Thyroid gland (tissue), 4 donors: ENCODE measurements around the gene FKBP1A. TPM values are rescaled to one million over a fixed set of nuclear protein-coding genes. Genes with fewer than 3 reads are reported as not detected.

Experiments
- DNase-seq, 2 donors: peaks; one replicate each; pipeline ENCODE4 v3.0.0-alpha.2; 2019
- H3K27ac ChIP-seq, 3 donors: fragments of 200-600 bp; sonication (generic); 1 replicate in 2 of 3; 2 replicates in 1 of 3; pipeline ENCODE4 v1.5.1; 2016 to 2019; ENCODE audit warnings: mild to moderate bottlenecking in 1 of 3, moderate library complexity in 1 of 3
- H3K27me3 ChIP-seq: fragments of 200-600 bp; sonication (generic); one replicate; pipeline ENCODE4 v1.5.1; 2019
- H3K36me3 ChIP-seq, 2 donors: fragments of 200-600 bp; sonication (generic); one replicate each; pipeline ENCODE4 v1.5.1; 2016 to 2019
- H3K4me1 ChIP-seq, 2 donors: fragments of 200-600 bp; sonication (generic); one replicate each; pipeline ENCODE4 v1.5.1; 2017 to 2019
- H3K4me3 ChIP-seq, 3 donors: fragments of 200-600 bp; sonication (generic); replicated peaks in 1 of 3; 1 replicate in 2 of 3; 2 replicates in 1 of 3; pipeline ENCODE4 v1.5.1; 2016; ENCODE audit warnings: mild to moderate bottlenecking in 1 of 3
- H3K9me3 ChIP-seq: fragments of 200-600 bp; sonication (generic); one replicate; pipeline ENCODE4 v1.5.1; 2017
- POLR2A ChIP-seq, 2 donors: fragments of 450-650 bp; IDR thresholded peaks; one replicate each; pipeline ENCODE4 v1.6.1; 2017; ENCODE audit warnings: antibody characterized with exemption in 2 of 2, mild to moderate bottlenecking in 2 of 2, moderate library complexity in 1 of 2
- WGBS, 2 donors: methylation state at CpG; one replicate each; pipeline ENCODE4 v1.1.5; 2017; 5-methylcytosine and 5-hydroxymethylcytosine counted together
- intact Hi-C: fragments of 100-400 bp; cut with DNase I; formaldehyde crosslinking; loops from one replicate; pipeline ENCODE4 v1.15.1; 2023
- total RNA-seq, 4 donors: library from RNA; depleted of rRNA; stranded (reverse); fragments of >200 nt; gene quantifications; one replicate each; pipeline ENCODE4 v1.2.3, GENCODE V29; 2016
- TF ChIP-seq, protein P1 (sequence below), 6 experiments: fragments of 200-600 bp in 3 of 6; fragments of 450-650 bp in 3 of 6; sonication (generic) in 3 of 6; IDR thresholded peaks; one replicate each; pipeline ENCODE4 v1.5.1; 2016 to 2019; ENCODE audit warnings: antibody characterized with exemption in 6 of 6, mild to moderate bottlenecking in 2 of 6, inconsistent platforms in 1 of 6, moderate library complexity in 1 of 6

Gene FKBP1A
- total RNA-seq, 4 donors from 2014 or later, result 142 to 272 (median 189) TPM

DNA sequence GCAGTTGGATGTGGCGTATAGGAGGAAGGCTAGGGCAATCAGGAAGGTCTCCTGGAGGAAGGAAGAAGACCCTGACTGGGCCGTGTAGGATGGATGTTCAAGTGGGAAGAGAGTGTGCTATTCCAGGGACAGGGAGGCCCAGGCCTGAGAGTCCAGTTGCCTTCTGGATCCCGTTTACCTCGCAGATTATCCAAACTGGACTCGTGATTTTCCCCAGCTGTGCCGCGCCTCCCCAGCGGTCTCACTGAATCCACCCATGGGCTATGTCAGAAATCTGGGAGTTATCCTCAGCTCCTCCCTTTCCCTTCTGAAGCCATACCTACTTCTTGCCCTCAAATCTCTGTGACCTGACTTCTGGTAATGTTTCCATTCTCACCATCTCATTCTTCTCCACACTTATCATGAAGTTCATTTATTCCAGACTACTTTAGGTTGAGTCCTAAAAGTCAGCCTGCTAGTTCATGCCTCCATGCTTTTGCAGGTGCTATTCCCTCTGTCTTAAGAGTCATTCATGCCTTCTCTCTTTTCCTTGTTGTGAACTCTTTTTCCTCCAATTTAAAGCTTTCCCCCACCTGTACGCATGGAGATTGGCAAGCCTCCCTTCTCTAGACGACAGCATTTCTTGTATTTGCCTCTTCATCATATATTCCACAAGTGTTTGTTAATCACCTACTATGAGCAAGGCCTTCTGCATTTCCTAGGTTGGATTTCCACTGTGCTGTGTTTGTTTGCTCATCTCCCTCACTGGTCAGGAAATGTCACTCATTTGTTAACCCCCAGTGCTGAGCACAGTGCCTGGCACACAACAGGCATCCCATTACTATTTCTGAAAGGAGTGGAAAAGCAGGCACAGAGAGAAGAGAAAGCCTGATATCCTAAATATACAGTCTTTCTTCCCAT is 66.6 kb downstream of the FKBP1A start:
- DNase-seq, result peak in 1 of 2 donors; percentile 19
- no peak for TF ChIP-seq POLR2A (IDR thresholded peaks at IDR 0.05)
- TF ChIP-seq, protein P1, sequence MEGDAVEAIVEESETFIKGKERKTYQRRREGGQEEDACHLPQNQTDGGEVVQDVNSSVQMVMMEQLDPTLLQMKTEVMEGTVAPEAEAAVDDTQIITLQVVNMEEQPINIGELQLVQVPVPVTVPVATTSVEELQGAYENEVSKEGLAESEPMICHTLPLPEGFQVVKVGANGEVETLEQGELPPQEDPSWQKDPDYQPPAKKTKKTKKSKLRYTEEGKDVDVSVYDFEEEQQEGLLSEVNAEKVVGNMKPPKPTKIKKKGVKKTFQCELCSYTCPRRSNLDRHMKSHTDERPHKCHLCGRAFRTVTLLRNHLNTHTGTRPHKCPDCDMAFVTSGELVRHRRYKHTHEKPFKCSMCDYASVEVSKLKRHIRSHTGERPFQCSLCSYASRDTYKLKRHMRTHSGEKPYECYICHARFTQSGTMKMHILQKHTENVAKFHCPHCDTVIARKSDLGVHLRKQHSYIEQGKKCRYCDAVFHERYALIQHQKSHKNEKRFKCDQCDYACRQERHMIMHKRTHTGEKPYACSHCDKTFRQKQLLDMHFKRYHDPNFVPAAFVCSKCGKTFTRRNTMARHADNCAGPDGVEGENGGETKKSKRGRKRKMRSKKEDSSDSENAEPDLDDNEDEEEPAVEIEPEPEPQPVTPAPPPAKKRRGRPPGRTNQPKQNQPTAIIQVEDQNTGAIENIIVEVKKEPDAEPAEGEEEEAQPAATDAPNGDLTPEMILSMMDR (IDR thresholded peaks at IDR 0.05), result no peak
- Histone ChIP-seq H3K9me3 (no peaks in the 10 kb centered on the region), H3K4me3 (peak overlapping the region in 2 of 3 donors; percentile 68 to 88), H3K27me3 (no peaks in the 10 kb centered on the region), H3K36me3 (no peaks in the 10 kb centered on the region), H3K4me1 (peaks cover 65 to 88% of the 10 kb centered on the region in 2 donors), H3K27ac (peak overlapping the region; percentile 95 to 99 (median 97))
- intact Hi-C loops, result no loop called here
- 46% methylated on average over 10 of the region's 10 CpGs for whole genome bisulfite sequencing, 2 donors

- peak; percentile 84 to 92 for TF ChIP-seq POLR2A (IDR thresholded peaks at IDR 0.05)
- TF ChIP-seq, protein P1 (IDR thresholded peaks at IDR 0.05), result peak in 3 of 6 experiments; percentile 26 to 39 (median 30)
- Histone ChIP-seq H3K27me3 (no peaks in the 10 kb centered on the region), H3K9me3 (no peaks in the 10 kb centered on the region), H3K36me3 (no peaks in the 10 kb centered on the region), H3K4me1 (peaks cover 59 to 84% of the 10 kb centered on the region in 2 donors), H3K4me3 (peak overlapping the region in 2 of 3 donors; percentile 68 to 88), H3K27ac (peak overlapping the region; percentile 95 to 99 (median 97))
- WGBS, 2 donors, result 0 to 1% methylated on average over 48 of the region's 56 CpGs
- intact Hi-C loops, result loop anchor here (2.0 kb wide), 1 partner anchor 67 kb away; the partner anchor contains the start of gene FKBP1A
- DNase-seq, result peak; percentile 97
Observed at GRCh38 chr20:1325173-1326030, 67.5 kb downstream of the FKBP1A start.

GRCh38 chr20:1324598-1325172 is 68.2 kb downstream of the FKBP1A start:
- intact Hi-C loops, result loop anchor here (2.0 kb wide), 1 partner anchor 68 kb away; the partner anchor contains the start of gene FKBP1A
- peak in 1 of 2 donors; percentile 8 for DNase-seq
- H3K4me1 ChIP-seq, result peaks cover 52 to 76% of the 10 kb centered on the region in 2 donors
- no peaks in the 10 kb centered on the region for H3K27me3 ChIP-seq
- H3K27ac ChIP-seq, result peak overlapping the region in 2 of 3 donors; percentile 95 to 99
- no peaks in the 10 kb centered on the region for H3K9me3 ChIP-seq
- 30 to 38% methylated on average over 15 of the region's 15 CpGs for WGBS, 2 donors
- peak overlapping the region in 1 of 3 donors; percentile 68 for H3K4me3 ChIP-seq
- TF ChIP-seq, protein P1 (IDR thresholded peaks at IDR 0.05), result no peak
- TF ChIP-seq POLR2A (IDR thresholded peaks at IDR 0.05), result no peak
- H3K36me3 ChIP-seq, result no peaks in the 10 kb centered on the region

DNA sequence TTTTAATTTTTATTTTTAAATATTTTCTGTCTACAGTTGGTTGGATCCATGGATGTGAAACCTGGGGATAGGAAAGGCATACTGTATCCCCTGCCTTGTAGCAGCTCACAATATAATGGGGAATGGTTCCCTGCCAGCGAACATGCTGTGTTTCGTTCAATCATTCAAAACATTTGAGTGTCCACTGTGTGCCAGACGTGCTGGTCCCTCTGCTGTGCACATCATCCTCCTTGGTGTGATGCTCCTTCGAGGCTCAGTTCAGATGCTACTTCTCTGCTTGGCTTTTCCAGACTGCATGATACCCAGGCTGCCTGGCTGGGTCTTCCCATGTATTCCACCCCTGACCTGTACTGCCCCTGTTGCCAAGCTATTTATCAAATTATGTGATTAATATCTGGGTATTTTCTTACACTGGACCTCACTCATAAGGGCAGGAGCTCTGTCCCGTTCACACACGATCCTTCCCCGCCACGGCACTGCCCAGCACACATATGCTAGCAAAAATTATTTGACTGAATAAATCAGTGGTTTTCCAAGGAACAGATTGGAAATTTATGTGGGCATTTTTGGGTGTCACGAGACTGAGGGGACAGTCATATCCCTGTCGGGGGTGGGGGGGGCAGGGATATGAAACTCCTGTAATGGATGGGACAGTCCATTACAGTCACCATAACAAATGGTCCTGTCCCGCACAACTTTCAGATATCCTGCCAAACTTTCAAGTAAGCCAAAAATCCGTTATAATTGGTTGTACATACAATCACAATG is 68.8 kb downstream of the FKBP1A start:
- DNase-seq, result peak in 1 of 2 donors; percentile 6
- no peak for TF ChIP-seq POLR2A (IDR thresholded peaks at IDR 0.05)
- TF ChIP-seq, protein P1 (IDR thresholded peaks at IDR 0.05), result no peak
- H3K27me3 ChIP-seq, result no peaks in the 10 kb centered on the region
- H3K27ac ChIP-seq, result peak overlapping the region; percentile 90 to 99 (median 95)
- WGBS, 2 donors, result 79 to 83% methylated on average over 12 of the region's 12 CpGs
- H3K4me1 ChIP-seq, result peaks cover 45 to 70% of the 10 kb centered on the region in 2 donors
- no peaks in the 10 kb centered on the region for H3K36me3 ChIP-seq
- intact Hi-C loops, result loop anchor here (2.0 kb wide), 1 partner anchor 69 kb away; the partner anchor contains the start of gene FKBP1A
- no peak overlapping the region for H3K4me3 ChIP-seq
- H3K9me3 ChIP-seq, result no peaks in the 10 kb centered on the region
